ENCODE results near the gene WNT5B.
"Not testable (repeated sequence)": the region's sequence is repeated elsewhere in the genome, so short reads cannot be mapped to it uniquely, and the experiment has no call there.

WNT5B gene

DNA sequence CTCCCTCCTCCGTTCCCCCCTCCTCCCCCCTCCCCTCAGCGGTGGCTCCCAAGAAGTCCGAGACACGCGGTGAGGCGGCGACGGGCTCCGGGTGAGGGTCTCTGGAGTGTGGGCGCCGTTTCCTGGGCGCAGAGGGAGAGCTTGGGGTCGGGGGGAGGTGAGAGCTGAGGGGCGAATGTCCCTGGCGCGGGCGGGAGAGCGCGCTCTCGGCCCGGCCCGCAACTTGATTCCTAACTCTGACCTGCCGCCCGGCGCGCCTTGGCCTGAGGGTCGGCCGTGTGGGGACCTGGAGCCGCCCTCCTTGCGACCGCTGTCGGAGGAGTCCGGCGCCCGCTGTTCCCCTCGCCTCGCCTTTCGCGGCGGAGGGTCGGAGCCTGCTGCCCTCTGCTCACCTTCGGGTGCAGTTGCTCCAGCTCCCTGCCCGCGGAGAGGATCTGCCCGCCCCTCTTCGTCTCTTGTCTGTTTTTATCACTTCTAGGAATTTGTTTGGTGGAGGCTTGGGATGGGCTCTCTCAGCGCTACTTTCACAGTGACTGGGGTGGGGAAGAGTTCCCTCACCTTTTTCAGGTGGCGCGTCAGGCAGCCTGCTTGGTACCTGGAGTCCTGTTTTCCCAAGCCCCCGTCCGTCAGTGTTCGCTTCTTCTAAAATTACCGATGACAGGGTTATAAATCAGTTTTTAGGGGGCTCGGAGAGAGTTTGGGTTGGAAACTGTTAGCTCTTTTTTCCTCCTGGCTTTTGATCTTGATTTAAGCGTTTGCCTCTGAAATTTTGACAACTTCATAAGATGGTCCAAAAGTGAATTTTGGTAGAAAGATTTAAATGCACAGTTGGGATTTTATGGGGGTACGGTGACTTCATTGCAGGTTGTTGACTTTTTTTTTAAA, 62.3 kb downstream of the WNT5B start:
- DNase-seq (ENCODE audit: low read depth) = no peak

DNA sequence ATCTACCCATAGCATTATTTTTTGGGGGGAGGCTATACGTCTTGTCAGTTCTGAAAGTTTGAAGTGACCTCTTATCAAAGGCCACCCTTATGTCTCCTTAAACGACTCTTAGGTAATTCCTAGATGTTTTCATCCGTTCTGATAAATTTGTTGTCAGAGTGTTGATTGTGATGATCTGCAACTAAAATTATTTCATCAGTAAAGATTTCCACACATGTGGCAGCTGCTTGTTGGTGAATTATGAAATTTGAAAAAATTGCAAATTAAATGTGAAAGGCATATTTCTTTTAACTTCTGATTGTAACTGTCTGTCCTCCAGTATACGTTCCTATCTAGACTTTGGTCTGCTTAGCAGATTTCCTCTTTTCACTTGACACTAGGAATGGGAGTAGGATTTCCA, 63.2 kb downstream of the WNT5B start:
- DNase-seq (ENCODE audit: low read depth) = no peak

DNA sequence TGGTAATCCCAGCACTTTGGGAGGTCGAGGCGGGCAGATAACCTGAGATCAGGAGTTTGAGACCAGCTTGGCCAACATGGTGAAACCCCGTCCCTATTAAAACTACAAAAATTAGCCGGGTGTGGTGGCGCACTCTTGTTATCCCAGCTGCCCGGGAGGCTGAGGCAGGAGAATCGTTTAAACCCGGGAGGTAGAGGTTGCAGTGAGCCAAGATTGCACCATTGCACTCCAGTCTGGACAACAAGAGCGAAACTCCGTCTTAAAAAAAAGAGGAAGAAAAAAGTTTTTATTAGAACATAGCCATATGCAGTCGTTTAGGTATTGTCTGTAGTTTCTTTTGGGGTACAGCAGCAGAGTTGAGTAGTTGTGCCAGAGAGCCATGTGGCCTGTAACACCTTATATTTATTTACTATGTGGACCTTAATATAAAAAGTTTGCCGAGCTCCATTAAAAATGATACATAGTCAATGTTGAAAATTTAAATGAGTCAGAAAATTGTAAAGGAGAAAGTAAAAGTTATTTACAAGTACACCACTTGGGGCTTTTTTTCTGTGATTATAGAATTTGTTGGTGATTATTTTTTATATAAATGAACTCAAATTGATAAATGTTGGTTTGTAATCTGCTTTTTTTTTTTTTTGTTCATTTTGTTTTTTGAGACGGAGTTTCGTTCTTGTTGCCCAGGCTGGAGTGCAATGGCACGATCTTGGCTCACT, 64.0 kb downstream of the WNT5B start:
- no peak for DNase-seq (ENCODE audit: low read depth)

DNA sequence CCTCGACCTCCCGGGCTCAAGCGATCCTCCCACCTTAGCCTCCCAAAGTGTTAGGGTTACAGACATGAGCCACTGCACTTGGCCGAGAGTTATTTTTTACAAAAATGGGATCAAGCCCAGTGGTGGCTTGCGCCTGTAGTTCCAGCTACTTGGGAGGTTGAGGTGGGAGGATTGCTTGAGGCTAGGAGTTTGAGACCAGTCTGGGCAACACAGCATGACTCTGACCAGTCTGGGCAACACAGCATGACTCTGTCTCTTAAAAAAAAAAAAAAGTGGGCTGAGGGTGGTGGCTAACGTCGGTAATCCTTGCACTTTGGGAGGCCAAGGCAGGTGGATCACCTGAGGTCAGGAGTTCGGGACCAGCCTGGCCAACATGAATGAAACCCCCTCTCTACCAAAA, 66.1 kb downstream of the WNT5B start:
- not testable (repeated sequence) for DNase-seq (ENCODE audit: low read depth)

DNA sequence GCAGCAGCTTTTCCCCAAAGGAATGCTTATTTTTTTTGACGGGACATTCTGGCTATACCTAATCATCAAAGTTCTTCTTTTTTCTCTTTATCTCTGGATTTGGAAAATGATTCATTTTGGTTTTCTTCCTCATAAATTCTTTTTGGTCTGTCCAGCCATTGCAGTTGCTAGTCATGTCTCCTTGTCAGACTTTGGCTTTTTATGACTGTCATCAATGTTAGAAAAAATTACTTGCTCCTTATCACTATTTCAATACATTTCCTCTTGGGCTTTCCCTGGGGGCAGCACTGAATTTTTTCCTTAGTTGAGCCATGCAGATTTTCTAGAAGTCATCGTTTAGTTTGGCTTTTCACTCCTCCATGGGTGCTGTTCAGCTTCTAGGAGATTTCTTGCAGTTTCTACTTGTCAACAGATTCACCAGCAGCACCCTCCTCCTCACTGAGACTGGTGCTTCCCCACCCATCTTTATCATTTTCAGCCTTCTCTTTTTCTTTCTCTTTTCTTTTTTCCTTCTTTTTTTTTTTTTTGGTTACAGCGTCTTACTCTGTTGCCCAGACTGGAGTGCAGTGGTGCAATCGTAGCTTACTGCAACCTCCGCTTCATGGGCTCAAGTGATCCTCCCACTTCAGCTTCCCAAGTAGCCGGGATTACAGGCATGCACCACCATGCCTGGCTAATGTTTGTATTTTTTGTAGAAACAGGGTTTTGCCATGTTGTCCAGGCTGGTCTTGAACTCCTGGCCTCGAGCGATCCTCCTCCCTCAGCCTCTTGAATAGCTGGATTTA, 67.0 kb downstream of the WNT5B start:
- no peak for DNase-seq (ENCODE audit: low read depth)

DNA sequence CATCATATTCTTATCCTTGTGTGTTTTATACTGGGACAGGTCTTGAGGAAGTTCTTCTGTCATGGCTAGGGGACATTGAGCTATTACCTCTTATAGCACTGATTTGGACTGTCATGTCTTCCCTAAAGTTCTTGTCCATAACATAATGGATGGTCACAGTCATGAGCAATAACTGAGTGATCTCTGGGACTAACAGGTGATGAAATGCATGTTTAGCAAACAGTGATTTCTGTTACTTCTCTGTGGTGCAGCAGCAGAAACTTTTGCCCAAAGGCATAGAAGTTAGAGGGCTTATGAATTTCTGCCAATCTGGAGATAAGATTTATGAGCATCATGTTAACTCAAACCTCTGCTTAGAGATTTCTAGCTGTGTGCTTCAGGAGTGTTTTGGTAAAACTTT, 67.8 kb downstream of the WNT5B start:
- DNase-seq (ENCODE audit: low read depth) = no peak

Measured in activated T-cell treated with anti-CD3 and anti-CD28 coated beads for 24 hours (primary cell).